Measurements from ENCODE around the gene SMARCA2.
A peak's percentile ranks its signal among the peaks of the same experiment; 100 is the strongest.

The SMARCA2 gene

GRCh38 chr9:2055203-2055658 is 40.1 kb downstream of the SMARCA2 start:
- Histone ChIP-seq H4K20me1 (ENCODE audit: insufficient read depth, low read length) (peaks cover 48% of the 10 kb centered on the region), H3K27me3 (ENCODE audit: low read depth, low read length) (no peaks in the 10 kb centered on the region), H3K4me1 (ENCODE audit: low read length) (peaks cover 70% of the 10 kb centered on the region), H3K27ac (ENCODE audit: low read length) (peak overlapping the region; percentile 50), H2AFZ (ENCODE audit: low read depth, low read length) (no peak overlapping the region), H3K4me3 (ENCODE audit: low read length) (peak overlapping the region; percentile 23), H3K79me2 (ENCODE audit: low read length) (peaks cover 68% of the 10 kb centered on the region), H3K9me3 (ENCODE audit: insufficient read depth, low read length) (no peaks in the 10 kb centered on the region), H3K9ac (ENCODE audit: low read length) (no peak overlapping the region; the same call in 1 of the 2 replicates), H3K36me3 (replicated peaks; ENCODE audit: low read depth, low read length) (peaks cover 66% of the 10 kb centered on the region), H3K4me2 (ENCODE audit: low read length) (peak overlapping the region; percentile 59)
- TF ChIP-seq EZH2phosphoT487 (IDR thresholded peaks at IDR 0.05; ENCODE audit: low read depth) (no peak), CTCF (IDR thresholded peaks at IDR 0.05; ENCODE audit: low read depth, low read length) (no peak)

- H3K36me3 ChIP-seq (replicated peaks; ENCODE audit: low read depth, low read length): peaks cover 92% of the 10 kb centered on the region
- H4K20me1 ChIP-seq (ENCODE audit: insufficient read depth, low read length): peaks cover 34% of the 10 kb centered on the region
- H3K9me3 ChIP-seq (ENCODE audit: insufficient read depth, low read length): no peaks in the 10 kb centered on the region
- peak overlapping the region; percentile 12 for H3K4me2 ChIP-seq (ENCODE audit: low read length)
- no peak overlapping the region for H3K4me3 ChIP-seq (ENCODE audit: low read length)
- no peak overlapping the region for H3K9ac ChIP-seq (ENCODE audit: low read length)
- TF ChIP-seq EZH2phosphoT487 (IDR thresholded peaks at IDR 0.05; ENCODE audit: low read depth): no peak
- TF ChIP-seq CTCF (IDR thresholded peaks at IDR 0.05; ENCODE audit: low read depth, low read length): no peak
- no peaks in the 10 kb centered on the region for H3K27me3 ChIP-seq (ENCODE audit: low read depth, low read length)
- H3K27ac ChIP-seq (ENCODE audit: low read length): no peak overlapping the region
- peaks cover 36% of the 10 kb centered on the region for H3K4me1 ChIP-seq (ENCODE audit: low read length)
- H2AFZ ChIP-seq (ENCODE audit: low read depth, low read length): no peak overlapping the region
- H3K79me2 ChIP-seq (ENCODE audit: low read length): peaks cover 37% of the 10 kb centered on the region
Measured at GRCh38 chr9:2059274-2059929, 44.3 kb downstream of the SMARCA2 start.

- Histone ChIP-seq H3K79me2 (ENCODE audit: low read length) (peaks cover 27% of the 10 kb centered on the region), H3K27me3 (ENCODE audit: low read depth, low read length) (no peaks in the 10 kb centered on the region), H4K20me1 (ENCODE audit: insufficient read depth, low read length) (peaks cover 31% of the 10 kb centered on the region), H3K4me1 (ENCODE audit: low read length) (peaks cover 29% of the 10 kb centered on the region), H3K27ac (ENCODE audit: low read length) (no peak overlapping the region), H3K9me3 (ENCODE audit: insufficient read depth, low read length) (no peaks in the 10 kb centered on the region), H2AFZ (ENCODE audit: low read depth, low read length) (no peak overlapping the region), H3K4me2 (ENCODE audit: low read length) (no peak overlapping the region), H3K4me3 (ENCODE audit: low read length) (no peak overlapping the region), H3K36me3 (replicated peaks; ENCODE audit: low read depth, low read length) (peaks cover 95% of the 10 kb centered on the region), H3K9ac (ENCODE audit: low read length) (no peak overlapping the region)
- no peak for TF ChIP-seq CTCF (IDR thresholded peaks at IDR 0.05; ENCODE audit: low read depth, low read length)
- TF ChIP-seq EZH2phosphoT487 (IDR thresholded peaks at IDR 0.05; ENCODE audit: low read depth): no peak
Measured at GRCh38 chr9:2060424-2060823, 45.3 kb downstream of the SMARCA2 start.

- H4K20me1 ChIP-seq (ENCODE audit: insufficient read depth, low read length): peaks cover 8% of the 10 kb centered on the region; the same call in 1 of the 2 replicates
Measured at GRCh38 chr9:2065704-2066103, 50.6 kb downstream of the SMARCA2 start.

More at GRCh38 chr9:2065704-2066103, 50.6 kb downstream of the SMARCA2 start:
- Histone ChIP-seq H3K27ac (ENCODE audit: low read length) (peak overlapping the region; percentile 4; the same call in 1 of the 2 replicates), H3K9me3 (ENCODE audit: insufficient read depth, low read length) (no peaks in the 10 kb centered on the region), H3K27me3 (ENCODE audit: low read depth, low read length) (no peaks in the 10 kb centered on the region), H3K36me3 (replicated peaks; ENCODE audit: low read depth, low read length) (peaks cover 80% of the 10 kb centered on the region), H3K4me3 (ENCODE audit: low read length) (no peak overlapping the region), H3K79me2 (ENCODE audit: low read length) (peaks cover 11% of the 10 kb centered on the region), H3K4me2 (ENCODE audit: low read length) (no peak overlapping the region), H3K9ac (ENCODE audit: low read length) (no peak overlapping the region), H2AFZ (ENCODE audit: low read depth, low read length) (no peak overlapping the region), H3K4me1 (ENCODE audit: low read length) (peaks cover 16% of the 10 kb centered on the region)
- TF ChIP-seq CTCF (IDR thresholded peaks at IDR 0.05; ENCODE audit: low read depth, low read length) (no peak), EZH2phosphoT487 (IDR thresholded peaks at IDR 0.05; ENCODE audit: low read depth) (no peak)

All from OCI-LY3 (cell line).